NCI-H146 treated with DMSO at 0.1 percent for 48 hours (cell line): ENCODE results near the gene DNAH3.

Source experiments
- DNase-seq: peaks from one replicate; lab custom pipeline; 2025; ENCODE audit not compliant: unreplicated experiment; lab: John Stamatoyannopoulos, UW

The DNAH3 gene

GRCh38 chr16:20906341-20907255 lies 244.0 kb downstream of the DNAH3 start:
- no peak for DNase-seq

DNA sequence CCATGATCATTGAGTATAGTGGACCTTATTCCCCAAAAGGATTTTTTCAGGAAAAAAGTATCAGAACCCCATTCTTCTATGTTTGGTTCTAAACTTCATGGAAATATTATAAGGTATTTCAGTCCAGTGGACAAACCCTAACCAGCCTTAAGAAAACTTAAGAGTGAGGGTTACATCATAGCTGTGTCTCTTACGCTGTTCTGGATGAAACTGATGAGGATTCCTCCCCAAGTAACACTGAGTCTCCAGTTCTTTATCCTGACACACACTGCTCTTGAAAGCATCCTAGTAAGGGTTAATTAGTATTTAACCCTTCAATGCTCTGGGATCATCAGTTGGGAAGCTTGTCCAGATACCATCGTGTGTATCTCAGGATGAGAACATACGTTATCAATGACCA lies 245.1 kb downstream of the DNAH3 start:
- no peak for DNase-seq

- no peak for DNase-seq
Observed at GRCh38 chr16:20904507-20905081, 246.1 kb downstream of the DNAH3 start.

DNA sequence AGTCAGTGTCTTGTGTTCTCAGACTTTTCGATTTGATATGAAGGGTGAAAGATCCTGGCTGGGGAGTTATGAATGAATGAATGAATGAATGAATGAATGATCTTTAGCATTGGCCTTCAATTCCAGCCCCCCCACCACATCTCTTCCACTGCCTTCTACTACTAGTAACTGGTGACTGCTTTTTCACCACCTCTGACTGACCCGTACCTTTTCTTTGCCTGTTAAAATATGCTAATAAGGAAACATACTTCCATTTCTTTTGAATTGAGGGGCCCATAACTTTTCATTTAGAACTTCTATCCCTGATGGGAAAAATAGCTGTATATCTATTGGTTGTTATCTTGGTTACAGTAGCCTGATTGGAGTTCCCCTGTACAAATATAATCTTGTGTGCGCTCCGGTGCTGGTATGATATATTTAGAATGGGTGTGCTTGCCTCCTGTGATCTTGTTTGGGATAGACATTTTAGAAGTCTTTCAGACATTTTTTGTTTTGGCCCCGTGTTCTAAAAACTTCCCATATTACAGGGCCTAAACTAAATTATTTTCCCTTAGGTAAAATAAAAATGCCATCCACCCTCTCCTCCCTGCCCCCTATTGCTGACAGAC lies 246.6 kb downstream of the DNAH3 start:
- DNase-seq, result no peak

DNA sequence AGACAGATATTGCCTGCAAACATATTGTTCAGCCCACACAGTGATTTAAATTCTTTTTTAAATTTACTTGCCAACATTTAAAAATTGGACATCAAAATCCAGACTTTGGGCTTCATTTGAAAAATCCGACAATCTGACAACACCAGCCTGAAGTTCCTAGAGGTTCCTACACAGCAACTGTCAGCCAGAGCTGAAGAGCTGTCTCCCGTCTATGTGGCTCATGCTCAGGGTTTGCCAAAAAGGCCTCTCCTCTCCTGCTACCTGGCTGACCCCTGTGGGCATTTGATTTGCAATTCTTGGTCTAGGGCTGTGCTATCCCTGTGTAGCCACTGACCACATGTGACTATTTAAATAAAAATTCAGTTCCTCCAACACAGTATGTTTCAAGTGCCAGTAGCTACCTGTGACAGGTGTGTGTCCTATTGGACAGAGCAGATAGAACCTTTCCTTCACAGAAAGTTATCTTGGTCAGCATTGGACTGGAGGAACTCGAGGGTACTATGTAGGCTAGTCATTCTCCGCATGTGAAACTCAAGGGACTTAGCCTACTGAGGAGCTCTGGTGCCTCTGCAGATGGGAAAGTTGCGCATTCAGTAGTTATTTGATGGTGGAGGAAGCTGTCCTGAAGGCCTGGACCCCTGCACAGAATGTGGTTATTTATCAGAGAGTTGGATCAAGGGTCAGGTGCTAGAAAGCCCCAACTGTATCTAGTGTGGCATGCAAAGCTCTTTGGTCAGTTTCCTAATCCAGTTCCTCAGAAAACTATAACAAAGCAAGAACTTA lies 247.3 kb downstream of the DNAH3 start:
- DNase-seq, result no peak

GRCh38 chr16:20902426-20902825 lies 248.2 kb downstream of the DNAH3 start:
- DNase-seq, result no peak

- peak; percentile 49 for DNase-seq
Observed at GRCh38 chr16:20901436-20902112, 249.1 kb downstream of the DNAH3 start.

GRCh38 chr16:20901068-20901435 lies 249.6 kb downstream of the DNAH3 start:
- no peak for DNase-seq

- DNase-seq, result peak; percentile 97
Observed at GRCh38 chr16:20900299-20901067, 250.2 kb downstream of the DNAH3 start, which contains the start of the genes DCUN1D3 and LYRM1. DCUN1D3 (minus strand) TSS chr16:20900358; CDS start chr16:20862538, 37,820 bp downstream. LYRM1 (plus strand) TSS chr16:20900771; CDS start chr16:20915556, 14,785 bp downstream.

DNA sequence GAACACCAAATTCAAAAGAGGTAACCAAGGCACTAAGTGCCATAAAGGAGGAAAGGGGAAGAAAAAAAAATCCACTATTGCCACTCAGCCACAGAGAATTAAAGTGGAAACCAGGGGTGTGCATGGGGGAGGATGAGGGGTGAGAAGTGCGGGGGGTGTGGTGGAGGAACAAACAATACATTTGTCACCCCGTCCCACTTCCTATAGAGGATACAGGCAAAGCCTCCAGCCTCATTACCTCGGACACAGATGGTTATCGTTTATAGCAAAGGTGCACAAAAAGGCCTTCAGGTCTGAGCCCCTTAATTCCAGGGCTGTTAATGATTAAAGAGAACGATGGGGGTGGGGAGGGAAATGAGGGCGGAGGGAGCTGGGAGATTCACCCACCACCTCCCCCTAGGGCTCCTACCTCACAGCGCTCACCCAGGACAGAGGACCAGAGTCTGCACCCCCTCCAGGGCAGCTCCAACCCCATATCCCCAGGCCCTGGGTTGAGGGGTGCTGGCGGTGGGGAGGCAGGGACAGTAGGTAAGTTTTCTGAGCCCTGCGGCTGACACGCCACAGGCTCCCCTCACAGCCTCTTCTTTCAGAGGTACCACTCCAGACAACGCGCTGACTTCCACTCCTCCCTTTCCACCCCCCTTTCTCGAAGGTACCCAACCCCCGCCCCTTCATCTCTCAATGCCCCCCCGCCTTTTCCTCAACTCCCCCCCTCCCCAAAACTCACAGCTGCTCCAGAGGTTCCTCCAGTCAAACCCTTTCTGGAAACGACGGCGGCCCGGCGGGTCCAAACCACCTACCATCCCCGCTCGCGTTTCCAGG lies 251.0 kb downstream of the DNAH3 start:
- DNase-seq, result no peak

GRCh38 chr16:20899071-20899470 lies 251.6 kb downstream of the DNAH3 start:
- no peak for DNase-seq

GRCh38 chr16:20897922-20898321 lies 252.7 kb downstream of the DNAH3 start:
- no peak for DNase-seq

DNA sequence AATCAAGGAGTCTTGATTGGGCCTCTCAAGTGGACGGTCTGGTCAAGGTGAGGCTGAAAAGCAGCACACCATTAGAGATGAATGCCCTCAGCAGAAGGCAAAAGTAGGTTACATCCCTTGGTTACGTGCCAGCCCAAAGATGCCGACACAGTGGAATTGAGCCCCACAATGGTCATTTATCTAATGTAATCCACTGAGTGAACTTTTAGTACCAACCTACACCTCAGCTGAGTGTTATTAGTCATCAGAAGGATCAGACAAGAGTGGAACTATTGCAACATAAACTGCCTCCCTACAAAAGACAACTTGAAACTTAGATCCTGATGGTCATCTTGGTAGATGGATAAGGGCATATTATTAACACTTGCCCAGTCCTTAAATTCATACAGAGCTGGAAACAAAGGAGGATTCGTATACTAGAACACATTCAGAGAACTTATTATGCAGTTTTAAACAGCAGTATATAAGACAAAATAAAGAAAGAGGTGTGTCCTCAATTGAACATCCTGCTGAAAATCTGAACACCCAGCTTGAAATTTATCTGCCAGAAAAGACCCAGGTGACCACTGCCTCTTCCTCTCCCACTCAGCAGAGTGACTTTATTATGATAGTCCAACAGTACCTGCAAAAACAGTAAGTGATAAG lies 253.3 kb downstream of the DNAH3 start:
- DNase-seq, result no peak

DNA sequence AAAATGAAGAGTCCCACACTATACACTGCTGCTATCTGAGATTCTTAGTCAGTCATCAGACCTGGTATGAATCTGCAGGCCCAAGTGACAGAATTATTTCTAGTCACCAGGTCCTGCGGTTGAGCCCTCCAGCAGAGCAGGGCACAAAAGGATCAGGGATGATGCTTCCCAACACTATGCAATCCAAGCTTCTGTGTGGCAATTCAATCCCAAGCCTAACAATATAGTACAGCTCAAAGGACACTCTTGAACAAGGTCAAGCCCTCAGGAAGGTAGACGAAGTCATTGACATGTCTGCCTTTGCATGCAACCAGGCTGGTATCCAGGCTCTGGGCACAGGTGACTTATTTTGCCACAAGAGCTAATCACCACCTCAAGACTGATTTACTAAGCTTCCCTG lies 256.3 kb downstream of the DNAH3 start:
- no peak for DNase-seq

- DNase-seq, result no peak
Observed at GRCh38 chr16:20889625-20890275, 260.9 kb downstream of the DNAH3 start.

DNA sequence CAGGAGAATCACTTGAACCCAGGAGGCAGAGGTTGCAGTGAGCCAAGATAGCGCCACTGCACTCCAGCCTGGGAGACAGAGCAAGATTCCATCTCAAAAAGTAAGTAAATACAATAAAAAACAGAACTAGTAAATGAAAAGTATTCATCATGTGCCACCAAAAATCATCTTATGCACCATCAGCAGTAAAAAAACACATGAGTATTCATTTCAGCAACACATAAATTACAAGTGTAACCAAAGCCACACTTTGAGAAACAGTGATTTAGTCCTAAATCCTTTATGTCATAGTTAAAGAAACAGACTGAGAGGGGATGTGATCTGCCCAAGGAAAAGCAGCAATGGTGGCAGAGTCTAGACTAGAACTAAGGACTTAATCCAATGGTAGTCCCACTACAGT lies 263.4 kb downstream of the DNAH3 start:
- DNase-seq, result no peak

GRCh38 chr16:20886320-20886719 lies 264.3 kb downstream of the DNAH3 start:
- DNase-seq, result no peak

GRCh38 chr16:20884240-20884556 lies 266.4 kb downstream of the DNAH3 start:
- DNase-seq, result no peak
